Neural progenitor cell (in vitro differentiated cells): ENCODE data around the gene HOXD1. TPM values are rescaled to one million over a fixed set of nuclear protein-coding genes. Genes with fewer than 3 reads are reported as not detected.
A peak's percentile ranks its signal among the peaks of the same experiment; 100 is the strongest.

Experiments
- DNase-seq: peaks from one replicate; pipeline ENCODE4 v3.0.0-alpha.2; 2016; ENCODE audit warnings: low spot score
- H2AFZ ChIP-seq: fragments of 200-600 bp; sonication (generic); replicated peaks from 2 replicates; pipeline ENCODE4 v1.6.1; 2016; ENCODE audit warnings: antibody characterized with exemption
- H3F3A ChIP-seq: fragments of 200-600 bp; sonication (generic); 2 replicates; pipeline ENCODE4 v1.6.1; 2016; ENCODE audit warnings: antibody characterized with exemption, low read depth
- H3K27ac ChIP-seq: fragments of 200-600 bp; sonication (generic); 2 replicates; pipeline ENCODE4 v1.5.1; 2016; ENCODE audit warnings: mild to moderate bottlenecking
- H3K27me3 ChIP-seq: fragments of 200-600 bp; sonication (generic); 2 replicates; pipeline ENCODE4 v1.6.1; 2016; ENCODE audit warnings: mild to moderate bottlenecking, moderate library complexity
- H3K36me3 ChIP-seq: fragments of 200-600 bp; sonication (generic); 2 replicates; pipeline ENCODE4 v1.5.1; 2016
- H3K4me1 ChIP-seq: fragments of 200-600 bp; sonication (generic); 2 replicates; pipeline ENCODE4 v1.6.1; 2016; ENCODE audit warnings: mixed run types
- H3K4me2 ChIP-seq: fragments of 200-600 bp; sonication (generic); 2 replicates; pipeline ENCODE4 v1.6.1; 2016
- H3K4me3 ChIP-seq: fragments of 200-600 bp; sonication (generic); 2 replicates; pipeline ENCODE4 v1.5.1; 2016
- H3K79me2 ChIP-seq: fragments of 200-600 bp; sonication (generic); 2 replicates; pipeline ENCODE4 v1.6.1; 2016; ENCODE audit warnings: low read depth
- H3K9ac ChIP-seq: fragments of 200-600 bp; sonication (generic); 2 replicates; pipeline ENCODE4 v1.6.1; 2016
- H3K9me3 ChIP-seq: fragments of 200-600 bp; sonication (generic); 2 replicates; pipeline ENCODE4 v1.5.1; 2016; ENCODE audit warnings: low read depth
- H4K20me1 ChIP-seq: fragments of 200-600 bp; sonication (generic); 2 replicates; pipeline ENCODE4 v1.6.1; 2016; ENCODE audit warnings: low read depth
- H3K27ac Mint-ChIP-seq: 3 replicates; pipeline ENCODE4 v1.8.0; 2021; ENCODE audit warnings: mixed read lengths
- H3K27me3 Mint-ChIP-seq: 2 replicates; pipeline ENCODE4 v1.8.0; 2022; ENCODE audit warnings: low read depth, mild to moderate bottlenecking, inconsistent platforms, moderate library complexity, mixed read lengths; ENCODE audit not compliant: insufficient read depth
- H3K36me3 Mint-ChIP-seq: 3 replicates; pipeline ENCODE4 v1.8.0; 2021; ENCODE audit warnings: mixed read lengths
- H3K4me1 Mint-ChIP-seq: 3 replicates; pipeline ENCODE4 v1.8.0; 2021; ENCODE audit warnings: mixed read lengths
- H3K4me3 Mint-ChIP-seq: 3 replicates; pipeline ENCODE4 v1.8.0; 2021; ENCODE audit warnings: mild to moderate bottlenecking, moderate library complexity, mixed read lengths
- H3K9me3 Mint-ChIP-seq: 3 replicates; pipeline ENCODE4 v1.8.0; 2020; ENCODE audit warnings: mixed read lengths
- CTCF ChIP-seq: fragments of 200-600 bp; sonication (generic); IDR thresholded peaks from 2 replicates; pipeline ENCODE4 v1.5.1; 2017; ENCODE audit warnings: antibody characterized with exemption, mild to moderate bottlenecking
- EZH2 ChIP-seq: fragments of 200-600 bp; sonication (generic); IDR thresholded peaks from 2 replicates; pipeline ENCODE4 v1.6.1; 2017; ENCODE audit warnings: antibody characterized with exemption, mild to moderate bottlenecking, moderate library complexity
- EZH2phosphoT487 ChIP-seq: fragments of 200-600 bp; sonication (generic); IDR thresholded peaks from 2 replicates; pipeline ENCODE4 v1.6.1; 2017; ENCODE audit warnings: antibody characterized with exemption
- total RNA-seq: library from RNA; depleted of rRNA; stranded (reverse); fragments of >200 nt; gene quantifications from 2 replicates; pipeline ENCODE4 v1.2.3, GENCODE V29; 2015; ENCODE audit warnings: low replicate concordance

Gene HOXD1
- total RNA-seq, 1 donor from 2014 or later: not detected

DNA sequence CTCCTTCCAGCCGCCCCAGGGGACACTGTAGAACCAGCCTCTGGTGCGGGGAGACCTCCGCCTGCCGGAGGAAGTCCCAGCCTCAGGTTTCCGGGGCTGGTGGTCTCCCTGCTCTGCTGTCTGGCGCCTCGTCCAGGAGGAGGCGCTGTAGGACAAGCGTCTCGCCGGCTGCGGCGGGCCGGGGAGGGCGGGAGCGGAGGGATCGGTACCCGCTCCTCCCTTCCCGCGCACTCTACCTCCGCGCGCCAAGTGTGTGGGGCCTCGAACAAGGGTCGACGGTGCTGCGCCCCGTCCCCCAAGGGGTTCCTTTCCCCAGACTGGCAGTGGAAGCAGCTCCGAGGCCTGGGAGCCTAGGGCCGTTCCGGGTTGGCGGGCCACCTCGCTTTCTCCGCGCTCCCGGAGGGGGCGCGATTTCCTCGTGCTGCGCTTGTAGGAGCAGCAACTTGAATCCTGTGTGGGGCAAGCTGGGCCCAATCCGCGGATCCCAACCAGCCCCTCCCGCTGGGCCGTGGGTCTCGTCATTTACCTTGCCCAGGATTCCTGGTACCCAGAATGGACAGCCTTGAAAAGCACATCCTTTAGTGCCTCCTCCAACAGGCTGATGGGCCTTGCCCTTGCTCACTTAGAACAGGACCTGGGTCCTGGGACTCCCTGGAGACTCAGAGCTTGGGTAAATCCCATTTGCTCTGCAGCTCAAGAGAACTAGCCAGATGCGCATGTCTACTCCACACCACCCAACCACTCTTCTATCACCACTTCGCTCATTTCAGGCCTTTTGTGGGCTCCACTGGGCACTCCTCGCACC is 47.8 kb upstream of the HOXD1 start:
- DNase-seq: peak; percentile 93
- H3K4me1 ChIP-seq: no peaks in the 10 kb centered on the region
- no peak overlapping the region for H3K9ac ChIP-seq
- H4K20me1 ChIP-seq: peaks cover 27% of the 10 kb centered on the region
- no peaks in the 10 kb centered on the region for H3K36me3 ChIP-seq
- H3K9me3 ChIP-seq: no peaks in the 10 kb centered on the region
- no peaks in the 10 kb centered on the region for H3K36me3 Mint-ChIP-seq
- TF ChIP-seq EZH2 (peak; percentile 85), EZH2phosphoT487 (peak; percentile 78), CTCF (peak; percentile 82)
- peaks cover 4% of the 10 kb centered on the region for H3K4me1 Mint-ChIP-seq
- peaks cover 9% of the 10 kb centered on the region for H3K9me3 Mint-ChIP-seq
- no peaks in the 10 kb centered on the region for H3F3A ChIP-seq
- H2AFZ ChIP-seq: peak overlapping the region; percentile 81
- H3K4me3 ChIP-seq: peak overlapping the region; percentile 51
- no peaks in the 10 kb centered on the region for H3K79me2 ChIP-seq
- H3K27me3 ChIP-seq: peaks cover 100% of the 10 kb centered on the region
- H3K27ac Mint-ChIP-seq: no peak overlapping the region
- peaks cover 76% of the 10 kb centered on the region for H3K27me3 Mint-ChIP-seq
- H3K27ac ChIP-seq: no peak overlapping the region
- peak overlapping the region; percentile 59 for H3K4me3 Mint-ChIP-seq
- H3K4me2 ChIP-seq: peak overlapping the region; percentile 73

DNA sequence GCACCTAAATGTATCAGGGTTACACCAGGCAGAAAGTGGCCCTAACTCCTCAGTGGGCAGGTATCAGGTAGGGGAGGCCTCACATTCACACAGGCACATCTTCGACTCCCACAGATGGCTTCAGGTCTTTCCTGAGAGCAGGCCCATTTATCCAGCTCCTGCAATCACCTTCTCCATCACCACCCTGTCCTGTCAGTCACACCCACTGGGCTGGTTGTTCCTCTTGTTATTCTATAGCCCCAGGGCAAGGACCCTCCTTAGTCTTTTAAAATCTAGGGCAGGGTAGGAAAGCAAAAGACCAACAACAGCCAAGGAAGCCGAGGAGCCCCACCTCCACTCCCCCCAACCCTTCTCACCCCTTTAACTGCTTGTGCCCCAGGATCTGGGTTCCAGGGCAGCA is 46.2 kb upstream of the HOXD1 start:
- no peaks in the 10 kb centered on the region for H3K4me1 ChIP-seq
- Mint-ChIP-seq H3K4me3 (no peak overlapping the region), H3K27me3 (peaks cover 77% of the 10 kb centered on the region), H3K4me1 (peaks cover 4% of the 10 kb centered on the region), H3K27ac (no peak overlapping the region), H3K9me3 (peaks cover 9% of the 10 kb centered on the region), H3K36me3 (no peaks in the 10 kb centered on the region)
- H2AFZ ChIP-seq: no peak overlapping the region
- no peaks in the 10 kb centered on the region for H3K9me3 ChIP-seq
- H3K36me3 ChIP-seq: no peaks in the 10 kb centered on the region
- no peaks in the 10 kb centered on the region for H3K79me2 ChIP-seq
- peaks cover 26% of the 10 kb centered on the region for H4K20me1 ChIP-seq
- peaks cover 100% of the 10 kb centered on the region for H3K27me3 ChIP-seq
- DNase-seq: no peak
- no peak overlapping the region for H3K4me3 ChIP-seq
- no peak overlapping the region for H3K9ac ChIP-seq
- H3F3A ChIP-seq: no peaks in the 10 kb centered on the region
- H3K27ac ChIP-seq: no peak overlapping the region
- H3K4me2 ChIP-seq: no peak overlapping the region
- no peak for TF ChIP-seq CTCF
- no peak for TF ChIP-seq EZH2
- no peak for TF ChIP-seq EZH2phosphoT487

GRCh38 chr2:176145085-176145969 is 43.1 kb upstream of the HOXD1 start:
- Histone ChIP-seq H4K20me1 (peaks cover 42% of the 10 kb centered on the region), H3K36me3 (no peaks in the 10 kb centered on the region), H3K4me1 (no peaks in the 10 kb centered on the region), H3K9ac (no peak overlapping the region), H3F3A (no peaks in the 10 kb centered on the region), H3K4me3 (no peak overlapping the region), H3K4me2 (no peak overlapping the region), H2AFZ (no peak overlapping the region), H3K27me3 (peaks cover 100% of the 10 kb centered on the region), H3K79me2 (no peaks in the 10 kb centered on the region), H3K27ac (no peak overlapping the region), H3K9me3 (no peaks in the 10 kb centered on the region)
- H3K36me3 Mint-ChIP-seq: no peaks in the 10 kb centered on the region
- DNase-seq: no peak
- H3K4me3 Mint-ChIP-seq: no peak overlapping the region
- H3K9me3 Mint-ChIP-seq: no peaks in the 10 kb centered on the region
- H3K27ac Mint-ChIP-seq: no peak overlapping the region
- peaks cover 4% of the 10 kb centered on the region for H3K4me1 Mint-ChIP-seq
- H3K27me3 Mint-ChIP-seq: peaks cover 80% of the 10 kb centered on the region
- no peak for TF ChIP-seq EZH2phosphoT487
- no peak for TF ChIP-seq CTCF
- no peak for TF ChIP-seq EZH2
